ENCODE results near the gene DMAC2L.

- TF ChIP-seq, protein P1, sequence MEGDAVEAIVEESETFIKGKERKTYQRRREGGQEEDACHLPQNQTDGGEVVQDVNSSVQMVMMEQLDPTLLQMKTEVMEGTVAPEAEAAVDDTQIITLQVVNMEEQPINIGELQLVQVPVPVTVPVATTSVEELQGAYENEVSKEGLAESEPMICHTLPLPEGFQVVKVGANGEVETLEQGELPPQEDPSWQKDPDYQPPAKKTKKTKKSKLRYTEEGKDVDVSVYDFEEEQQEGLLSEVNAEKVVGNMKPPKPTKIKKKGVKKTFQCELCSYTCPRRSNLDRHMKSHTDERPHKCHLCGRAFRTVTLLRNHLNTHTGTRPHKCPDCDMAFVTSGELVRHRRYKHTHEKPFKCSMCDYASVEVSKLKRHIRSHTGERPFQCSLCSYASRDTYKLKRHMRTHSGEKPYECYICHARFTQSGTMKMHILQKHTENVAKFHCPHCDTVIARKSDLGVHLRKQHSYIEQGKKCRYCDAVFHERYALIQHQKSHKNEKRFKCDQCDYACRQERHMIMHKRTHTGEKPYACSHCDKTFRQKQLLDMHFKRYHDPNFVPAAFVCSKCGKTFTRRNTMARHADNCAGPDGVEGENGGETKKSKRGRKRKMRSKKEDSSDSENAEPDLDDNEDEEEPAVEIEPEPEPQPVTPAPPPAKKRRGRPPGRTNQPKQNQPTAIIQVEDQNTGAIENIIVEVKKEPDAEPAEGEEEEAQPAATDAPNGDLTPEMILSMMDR (IDR thresholded peaks at IDR 0.05 in 2 of 3, conservative IDR thresholded peaks at IDR 0.05 in 1 of 3; ENCODE audit: control insufficient read depth in 2 of 3, extremely low read depth in 1 of 3, insufficient read depth in 1 of 3, low read depth in 3 of 3, low read length in 3 of 3), result no peak
- TF ChIP-seq POLR2A (IDR thresholded peaks at IDR 0.05; ENCODE audit: low read depth, low read length) (no peak), NRF1 (conservative IDR thresholded peaks at IDR 0.05; ENCODE audit: low read depth, low read length) (no peak), TBL1XR1 (IDR thresholded peaks at IDR 0.05; ENCODE audit: low read depth, low read length) (no peak), NR2C2 (IDR thresholded peaks at IDR 0.05; ENCODE audit: borderline replicate concordance, control insufficient read depth, insufficient read length, low read depth) (no peak), CHD4 (IDR thresholded peaks at IDR 0.05) (no peak), RELA (IDR thresholded peaks at IDR 0.05; ENCODE audit: borderline replicate concordance, partially characterized antibody) (no peak)
These were observed 42.4 kb downstream of the DMAC2L start for GRCh38 chr14:50354527-50354926.
